ENCODE results near the gene ARHGDIG. TPM values are rescaled to one million over a fixed set of nuclear protein-coding genes. Genes with fewer than 3 reads are reported as not detected.

ARHGDIG gene
- total and polyA plus RNA-seq, 2 donors (not counting 3 experiments of a cell fraction or from before 2014, with no cell fraction given) = 0.93 to 2.2 TPM

GRCh38 chr16:314795-315299 is 34.5 kb downstream of the ARHGDIG start:
- H3K36me3 ChIP-seq (ENCODE audit: control insufficient read depth in 2 of 2, extremely low read depth in 1 of 2, insufficient read depth in 2 of 2, low read length in 2 of 2) = peaks cover 3 to 20% of the 10 kb centered on the region in 2 experiments
- dilution Hi-C loops (cut with MboI; ENCODE audit: extremely low pct_ligation_motif_present, low sequenced_read_pairs) (no loop called here), intact Hi-C loops (cut with micrococcal nuclease) (no loop called here)
- H3K9ac ChIP-seq (replicated peaks; ENCODE audit: extremely low read depth, insufficient read depth, low read length) = no peak overlapping the region
- peaks cover 31% of the 10 kb centered on the region for H3K79me2 ChIP-seq (ENCODE audit: control insufficient read depth, insufficient read depth, low read length)
- ChIA-PET CTCF (no interaction called here), POLR2A (no interaction called here)
- no TSS peak for BruUV-seq (replicated peaks)
- FAIRE-seq (no peak), DNase-seq (ENCODE audit: low read depth, low spot score) (no peak)
- TF ChIP-seq MYC (IDR thresholded peaks at IDR 0.05; ENCODE audit: low read depth, low read length) (no peak), GATA2 (IDR thresholded peaks at IDR 0.05; ENCODE audit: insufficient read depth, insufficient read length, low read depth, low read length) (no peak), JUN (IDR thresholded peaks at IDR 0.05; ENCODE audit: borderline replicate concordance, insufficient read depth, insufficient read length, low read depth) (no peak), MAX (IDR thresholded peaks at IDR 0.05; ENCODE audit: insufficient read depth, insufficient read length) (no peak), CTCF (IDR thresholded peaks at IDR 0.05; ENCODE audit: extremely low read depth in 1 of 2, insufficient read depth in 1 of 2, low read depth in 1 of 2, low read length in 2 of 2) (no peak), FOS (IDR thresholded peaks at IDR 0.05; ENCODE audit: borderline replicate concordance, insufficient read depth, low read length) (no peak), EZH2 (IDR thresholded peaks at IDR 0.05; ENCODE audit: borderline replicate concordance, low read depth, low read length, severe bottlenecking) (no peak), POLR2A (IDR thresholded peaks at IDR 0.05; ENCODE audit: low read depth, low read length) (no peak), POLR2AphosphoS5 (IDR thresholded peaks at IDR 0.05; ENCODE audit: insufficient read depth, low read depth, low read length) (no peak)
- no peak overlapping the region for H2AFZ ChIP-seq (ENCODE audit: low read depth, low read length)
- no peaks in the 10 kb centered on the region for H3K9me1 ChIP-seq (replicated peaks; ENCODE audit: control insufficient read depth, extremely low read depth, insufficient read depth, low read length)
- no peak overlapping the region for H3K4me2 ChIP-seq (ENCODE audit: insufficient read depth, low read length)
- H3K27me3 ChIP-seq (ENCODE audit: control insufficient read depth in 2 of 2, insufficient read depth in 2 of 2, low read length in 2 of 2) = no peaks in the 10 kb centered on the region
- H3K4me1 ChIP-seq (ENCODE audit: control insufficient read depth, extremely low read depth, insufficient read depth, low read length) = no peaks in the 10 kb centered on the region
- H3K4me3 ChIP-seq (replicated peaks in 1 of 3; ENCODE audit: insufficient read depth in 1 of 3, low read depth in 1 of 3, low read length in 3 of 3) = no peak overlapping the region
- H3K9me3 ChIP-seq (replicated peaks; ENCODE audit: control insufficient read depth, insufficient read depth, low read length) = no peaks in the 10 kb centered on the region
- no peak overlapping the region for H3K27ac ChIP-seq (ENCODE audit: insufficient read depth, low read depth, low read length)
- no peaks in the 10 kb centered on the region for H4K20me1 ChIP-seq (replicated peaks; ENCODE audit: control insufficient read depth, extremely low read depth, insufficient read depth, low read length)

Measured in endothelial cell of umbilical vein (primary cell).